ENCODE measurements around the gene CSF2.
A peak's percentile ranks its signal among the peaks of the same experiment; 100 is the strongest.

The CSF2 gene

DNA sequence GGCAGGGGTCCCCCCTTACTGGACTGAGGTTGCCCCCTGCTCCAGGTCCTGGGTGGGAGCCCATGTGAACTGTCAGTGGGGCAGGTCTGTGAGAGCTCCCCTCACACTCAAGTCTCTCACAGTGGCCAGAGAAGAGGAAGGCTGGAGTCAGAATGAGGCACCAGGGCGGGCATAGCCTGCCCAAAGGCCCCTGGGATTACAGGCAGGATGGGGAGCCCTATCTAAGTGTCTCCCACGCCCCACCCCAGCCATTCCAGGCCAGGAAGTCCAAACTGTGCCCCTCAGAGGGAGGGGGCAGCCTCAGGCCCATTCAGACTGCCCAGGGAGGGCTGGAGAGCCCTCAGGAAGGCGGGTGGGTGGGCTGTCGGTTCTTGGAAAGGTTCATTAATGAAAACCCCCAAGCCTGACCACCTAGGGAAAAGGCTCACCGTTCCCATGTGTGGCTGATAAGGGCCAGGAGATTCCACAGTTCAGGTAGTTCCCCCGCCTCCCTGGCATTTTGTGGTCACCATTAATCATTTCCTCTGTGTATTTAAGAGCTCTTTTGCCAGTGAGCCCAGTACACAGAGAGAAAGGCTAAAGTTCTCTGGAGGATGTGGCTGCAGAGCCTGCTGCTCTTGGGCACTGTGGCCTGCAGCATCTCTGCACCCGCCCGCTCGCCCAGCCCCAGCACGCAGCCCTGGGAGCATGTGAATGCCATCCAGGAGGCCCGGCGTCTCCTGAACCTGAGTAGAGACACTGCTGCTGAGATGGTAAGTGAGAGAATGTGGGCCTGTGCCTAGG is at the start of gene CSF2:
Gene CSF2 (plus strand): TSS at position 559 of the 783 bp plus-strand sequence. CDS start 35 bp downstream, at position 594.
- no peak for DNase-seq

GRCh38 chr5:132024117-132024435 is 49.5 kb upstream of the CSF2 start:
- DNase-seq: no peak

GRCh38 chr5:132024789-132025402 is 48.7 kb upstream of the CSF2 start:
- DNase-seq: peak; percentile 14

DNA sequence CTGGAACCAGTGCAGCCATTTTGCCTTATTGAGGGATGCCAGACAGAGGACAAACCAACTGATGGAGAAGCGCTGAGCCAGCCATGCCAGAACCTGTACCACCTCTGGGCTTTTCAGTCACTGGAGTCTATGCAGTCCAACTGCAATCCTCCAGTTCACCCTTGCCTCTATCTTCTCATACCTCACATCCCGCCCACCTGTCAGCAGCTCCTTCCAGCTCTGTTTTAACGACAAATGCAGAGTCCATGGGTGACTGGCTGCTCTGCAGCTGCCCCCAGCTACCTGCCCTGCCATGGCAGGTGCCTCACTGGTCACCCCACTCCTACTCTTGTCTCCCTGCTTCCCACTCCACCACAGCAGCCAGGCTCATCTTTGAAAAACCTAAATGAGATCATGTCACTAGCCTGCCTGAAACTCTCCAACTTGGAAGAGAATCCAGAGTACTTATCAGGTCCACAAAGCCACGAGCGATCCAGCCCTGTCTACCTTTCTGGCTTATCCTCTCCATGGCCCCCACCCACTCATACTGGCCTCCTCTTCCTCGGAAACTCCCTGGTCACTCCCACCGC is 48.1 kb upstream of the CSF2 start:
- DNase-seq: no peak

- DNase-seq: no peak
Measured at GRCh38 chr5:132026516-132027008, 47.0 kb upstream of the CSF2 start.

DNA sequence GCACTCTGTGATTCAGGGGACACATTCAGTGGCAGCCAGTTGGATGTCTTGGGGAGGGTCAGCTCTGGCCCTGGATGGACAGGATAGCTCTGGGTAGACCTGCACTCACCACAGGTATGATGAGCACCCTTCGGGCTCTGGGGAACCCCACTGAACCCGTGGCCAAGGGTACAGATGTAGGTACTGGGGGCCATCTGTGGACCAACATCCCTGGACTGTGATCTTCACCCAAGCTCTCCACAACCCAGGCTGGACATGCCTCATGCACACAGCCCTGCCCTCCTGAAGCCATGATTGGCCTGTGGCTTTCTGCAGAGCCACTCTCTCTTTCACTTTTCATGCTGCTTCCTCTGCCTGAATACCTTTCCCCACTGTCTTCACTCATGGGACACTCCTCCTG is 46.6 kb upstream of the CSF2 start:
- no peak for DNase-seq

GRCh38 chr5:132029609-132030330 is 43.8 kb upstream of the CSF2 start:
- no peak for DNase-seq

GRCh38 chr5:132030610-132031009 is 43.0 kb upstream of the CSF2 start:
- DNase-seq: no peak

GRCh38 chr5:132032196-132032595 is 41.4 kb upstream of the CSF2 start:
- no peak for DNase-seq

- no peak for DNase-seq
Measured at GRCh38 chr5:132033122-132033521, 40.5 kb upstream of the CSF2 start.

- DNase-seq: no peak
Measured at GRCh38 chr5:132037353-132037752, 36.2 kb upstream of the CSF2 start.

- DNase-seq: no peak
Measured at GRCh38 chr5:132044207-132044606, 29.4 kb upstream of the CSF2 start.

DNA sequence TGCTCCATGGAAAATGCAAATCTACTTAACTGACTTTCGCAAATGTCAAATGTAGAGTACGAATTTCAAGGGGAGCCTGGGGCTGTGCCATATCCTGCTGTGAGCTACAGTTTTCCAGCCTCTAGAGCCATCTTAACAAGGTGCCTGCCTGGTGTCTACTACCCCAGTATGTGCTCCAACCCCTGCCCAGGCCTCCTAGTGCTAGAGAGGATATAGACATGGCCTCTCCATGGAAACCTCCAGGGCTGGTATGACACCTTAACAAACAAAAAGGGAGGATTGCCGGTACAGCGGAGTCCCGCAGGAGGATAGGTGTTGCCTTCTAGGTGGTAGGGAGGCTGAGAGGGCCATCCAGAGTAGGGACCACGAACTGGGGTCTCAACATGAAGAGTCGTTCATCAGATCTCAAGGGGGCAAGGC is 26.7 kb upstream of the CSF2 start:
- no peak for DNase-seq

DNA sequence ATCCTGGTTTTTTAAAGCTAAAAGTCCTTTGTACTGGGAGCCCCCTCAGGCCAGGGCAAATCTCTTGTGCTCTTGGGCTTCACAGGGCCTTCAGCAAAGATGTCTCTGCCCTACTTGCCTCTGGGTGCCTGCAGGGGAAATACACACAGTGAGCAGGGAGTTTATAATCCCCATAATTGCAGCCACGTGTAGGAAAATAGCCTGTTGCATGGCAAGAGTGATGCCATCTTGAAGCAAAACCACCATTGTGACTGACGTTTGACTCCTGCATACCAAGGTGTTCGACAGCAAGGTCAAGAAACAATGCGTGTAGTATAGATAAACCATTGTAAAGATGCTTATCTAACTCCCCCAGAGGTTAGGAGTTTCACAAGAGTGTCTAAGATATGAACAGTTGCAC is 24.5 kb upstream of the CSF2 start:
- DNase-seq: no peak

DNA sequence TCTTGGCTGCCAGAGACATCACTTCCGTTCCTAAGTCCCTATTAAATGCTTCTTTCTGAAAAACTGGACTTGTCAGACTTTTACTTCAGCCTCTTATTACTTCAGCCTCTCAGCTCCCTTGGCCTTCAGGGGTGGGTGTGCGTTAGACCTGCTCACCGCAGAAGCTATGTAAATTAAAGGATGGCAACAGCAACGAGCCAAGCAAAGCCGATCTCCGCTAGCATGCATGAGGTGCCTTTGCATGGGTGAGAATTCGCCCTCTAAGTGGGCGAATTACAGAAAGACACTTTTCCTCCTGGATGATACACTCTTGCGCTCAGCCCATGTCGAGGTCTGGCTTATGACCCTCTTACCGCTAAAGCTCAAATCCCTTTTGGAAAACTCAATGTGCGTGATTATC is 24.0 kb upstream of the CSF2 start:
- DNase-seq: no peak

- DNase-seq: no peak
Measured at GRCh38 chr5:132050136-132050535, 23.5 kb upstream of the CSF2 start.

GRCh38 chr5:132050661-132051552 is 22.7 kb upstream of the CSF2 start:
- no peak for DNase-seq

DNA sequence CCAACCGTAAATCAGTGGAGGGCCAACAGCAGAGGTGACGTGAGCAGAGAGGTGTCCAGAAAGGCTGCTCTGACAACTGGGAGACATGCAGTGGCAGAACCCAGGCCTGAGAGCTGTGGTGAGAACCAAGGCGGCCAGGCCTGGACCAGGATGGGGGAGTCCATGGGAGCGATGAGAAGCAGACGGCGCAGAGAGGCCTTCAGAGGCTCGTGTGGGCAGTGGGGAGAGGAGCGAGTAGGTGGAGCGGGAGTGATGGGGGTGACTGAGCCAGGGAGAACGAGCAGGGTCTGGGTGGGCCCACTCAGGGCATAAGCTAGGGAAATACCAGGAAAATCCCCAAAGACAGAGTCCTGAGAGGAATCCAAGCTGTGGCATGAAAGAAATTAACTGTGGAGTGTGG is 21.1 kb upstream of the CSF2 start:
- DNase-seq: no peak

DNA sequence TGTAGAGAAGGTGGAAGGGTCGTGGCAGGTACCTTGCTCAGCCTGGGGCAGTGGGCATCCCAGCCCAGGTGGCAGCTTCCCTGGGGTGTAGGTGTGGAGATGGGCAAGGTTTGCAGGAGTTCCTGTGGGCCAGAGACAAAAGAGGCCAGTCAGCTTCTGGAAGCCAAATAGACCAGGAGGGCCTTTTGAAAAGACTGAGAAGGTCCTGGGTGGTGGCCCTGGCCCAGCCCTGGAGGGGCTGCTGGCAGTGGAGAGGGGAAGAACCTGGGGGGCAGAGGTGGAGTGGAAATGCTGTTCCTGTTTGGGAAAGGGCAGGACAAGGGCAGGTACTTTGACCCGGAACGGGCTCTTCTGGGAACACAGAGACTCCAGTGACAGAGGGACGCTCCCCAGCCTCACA is 20.1 kb upstream of the CSF2 start:
- no peak for DNase-seq

GRCh38 chr5:132054031-132054696 is 19.4 kb upstream of the CSF2 start:
- DNase-seq: no peak

DNA sequence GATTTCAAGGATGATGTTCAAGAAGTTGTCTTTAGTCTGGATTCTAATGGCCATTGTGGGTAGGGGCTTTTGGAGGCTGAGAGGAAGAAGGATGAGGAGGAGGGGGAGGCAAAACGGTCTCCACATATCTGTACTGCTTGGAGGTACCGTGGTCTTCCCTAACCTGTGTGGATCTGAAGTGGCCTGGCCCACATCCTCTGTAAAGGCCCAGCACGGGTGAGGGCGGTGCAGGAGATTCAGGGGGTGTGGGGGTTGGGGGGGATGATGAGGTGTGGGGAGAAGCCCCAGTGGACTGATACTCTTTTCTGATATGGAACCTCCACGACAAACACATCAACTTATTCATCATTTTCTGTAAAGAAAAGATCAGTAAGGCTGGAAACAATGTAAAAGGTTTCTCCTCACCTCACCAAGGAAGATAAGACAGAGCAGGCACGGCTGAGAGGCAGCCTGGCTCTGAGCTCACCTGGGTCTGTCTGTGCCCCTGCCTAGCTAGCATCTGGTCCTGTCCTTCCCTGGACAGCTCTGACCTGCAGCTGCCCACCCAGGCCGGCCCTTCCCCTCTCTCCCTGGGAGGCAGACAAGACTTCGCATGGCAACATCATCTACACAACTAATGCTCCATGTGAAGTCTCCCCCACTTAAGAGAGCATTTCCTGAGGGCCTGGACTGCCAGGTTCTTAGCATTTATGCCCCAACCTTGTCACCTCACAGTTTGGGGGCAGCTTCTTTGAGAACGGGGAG is 18.7 kb upstream of the CSF2 start:
- no peak for DNase-seq

Measured in NCI-H2029 (cell line).